HFFc6 (cell line): ENCODE data around the gene AKAP1. TPM values are rescaled to one million over a fixed set of nuclear protein-coding genes. Genes with fewer than 3 reads are reported as not detected.

Experiments
- DNase-seq: peaks from one replicate; pipeline ENCODE4 v3.0.0-alpha.2; 2018
- H3K27ac Mint-ChIP-seq: 2 replicates; pipeline ENCODE4 v1.8.0; 2020; ENCODE audit warnings: mild to moderate bottlenecking, mixed read lengths
- H3K27me3 Mint-ChIP-seq: 2 replicates; pipeline ENCODE4 v1.8.0; 2021; ENCODE audit warnings: mild to moderate bottlenecking, moderate library complexity, mixed read lengths; ENCODE audit not compliant: insufficient read depth
- H3K36me3 Mint-ChIP-seq: 2 replicates; pipeline ENCODE4 v1.8.0; 2021; ENCODE audit warnings: low read depth, mixed read lengths
- H3K4me1 Mint-ChIP-seq: 2 replicates; pipeline ENCODE4 v1.8.0; 2020; ENCODE audit warnings: low read depth, mixed read lengths
- H3K4me3 Mint-ChIP-seq: 2 replicates; pipeline ENCODE4 v1.8.0; 2020; ENCODE audit warnings: mild to moderate bottlenecking, moderate library complexity, mixed read lengths
- H3K9me3 Mint-ChIP-seq: 2 replicates; pipeline ENCODE4 v1.8.0; 2020; ENCODE audit warnings: mild to moderate bottlenecking, mixed read lengths
- total RNA-seq, 6 experiments: library from RNA; stranded (reverse); fragmentation: NEBNext Ultra II Directional; extraction: Animal tissue kit (Norgen Biotek cat#: 25700); gene quantifications; 2 replicates in 1 of 6; 3 replicates in 5 of 6; pipeline ENCODE4 v1.2.3, GENCODE V29; 2021
- TF ChIP-seq, protein P1 (sequence below): fragments of 200-600 bp; sonication (generic); IDR thresholded peaks from 2 replicates; pipeline ENCODE4 v1.5.0; 2021; ENCODE audit warnings: antibody characterized with exemption, mild to moderate bottlenecking

The AKAP1 gene
- total RNA-seq, 6 experiments from 2014 or later: 9.7 to 12.6 (median 10.7) TPM

DNA sequence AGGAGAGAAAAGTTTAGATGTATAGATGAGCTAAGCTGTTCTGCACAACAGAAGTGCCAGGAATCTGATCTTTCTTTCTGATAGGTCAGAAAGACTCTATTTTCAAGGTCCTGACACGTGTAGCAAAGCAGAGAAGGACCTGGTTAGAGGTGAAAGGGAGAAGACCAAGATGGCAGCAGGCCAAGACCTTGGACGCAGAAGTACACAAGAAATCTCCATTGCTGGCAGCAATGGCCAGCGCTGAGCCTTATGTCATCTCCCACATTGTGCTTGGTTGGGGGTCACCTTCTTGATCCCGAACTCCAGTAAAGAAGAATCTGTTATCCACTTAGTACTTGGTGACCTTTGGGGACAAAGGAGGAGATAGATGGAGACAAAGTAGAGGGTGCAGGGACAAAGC lies 41.8 kb upstream of the AKAP1 start:
- no peaks in the 10 kb centered on the region for H3K36me3 Mint-ChIP-seq
- H3K9me3 Mint-ChIP-seq: no peaks in the 10 kb centered on the region
- H3K4me1 Mint-ChIP-seq: peaks cover 6% of the 10 kb centered on the region; the same call in 1 of the 2 replicates
- TF ChIP-seq, protein P1, sequence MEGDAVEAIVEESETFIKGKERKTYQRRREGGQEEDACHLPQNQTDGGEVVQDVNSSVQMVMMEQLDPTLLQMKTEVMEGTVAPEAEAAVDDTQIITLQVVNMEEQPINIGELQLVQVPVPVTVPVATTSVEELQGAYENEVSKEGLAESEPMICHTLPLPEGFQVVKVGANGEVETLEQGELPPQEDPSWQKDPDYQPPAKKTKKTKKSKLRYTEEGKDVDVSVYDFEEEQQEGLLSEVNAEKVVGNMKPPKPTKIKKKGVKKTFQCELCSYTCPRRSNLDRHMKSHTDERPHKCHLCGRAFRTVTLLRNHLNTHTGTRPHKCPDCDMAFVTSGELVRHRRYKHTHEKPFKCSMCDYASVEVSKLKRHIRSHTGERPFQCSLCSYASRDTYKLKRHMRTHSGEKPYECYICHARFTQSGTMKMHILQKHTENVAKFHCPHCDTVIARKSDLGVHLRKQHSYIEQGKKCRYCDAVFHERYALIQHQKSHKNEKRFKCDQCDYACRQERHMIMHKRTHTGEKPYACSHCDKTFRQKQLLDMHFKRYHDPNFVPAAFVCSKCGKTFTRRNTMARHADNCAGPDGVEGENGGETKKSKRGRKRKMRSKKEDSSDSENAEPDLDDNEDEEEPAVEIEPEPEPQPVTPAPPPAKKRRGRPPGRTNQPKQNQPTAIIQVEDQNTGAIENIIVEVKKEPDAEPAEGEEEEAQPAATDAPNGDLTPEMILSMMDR: no peak
- no peak overlapping the region for H3K27ac Mint-ChIP-seq
- peaks cover 46% of the 10 kb centered on the region for H3K27me3 Mint-ChIP-seq
- H3K4me3 Mint-ChIP-seq: no peak overlapping the region
- no peak for DNase-seq

DNA sequence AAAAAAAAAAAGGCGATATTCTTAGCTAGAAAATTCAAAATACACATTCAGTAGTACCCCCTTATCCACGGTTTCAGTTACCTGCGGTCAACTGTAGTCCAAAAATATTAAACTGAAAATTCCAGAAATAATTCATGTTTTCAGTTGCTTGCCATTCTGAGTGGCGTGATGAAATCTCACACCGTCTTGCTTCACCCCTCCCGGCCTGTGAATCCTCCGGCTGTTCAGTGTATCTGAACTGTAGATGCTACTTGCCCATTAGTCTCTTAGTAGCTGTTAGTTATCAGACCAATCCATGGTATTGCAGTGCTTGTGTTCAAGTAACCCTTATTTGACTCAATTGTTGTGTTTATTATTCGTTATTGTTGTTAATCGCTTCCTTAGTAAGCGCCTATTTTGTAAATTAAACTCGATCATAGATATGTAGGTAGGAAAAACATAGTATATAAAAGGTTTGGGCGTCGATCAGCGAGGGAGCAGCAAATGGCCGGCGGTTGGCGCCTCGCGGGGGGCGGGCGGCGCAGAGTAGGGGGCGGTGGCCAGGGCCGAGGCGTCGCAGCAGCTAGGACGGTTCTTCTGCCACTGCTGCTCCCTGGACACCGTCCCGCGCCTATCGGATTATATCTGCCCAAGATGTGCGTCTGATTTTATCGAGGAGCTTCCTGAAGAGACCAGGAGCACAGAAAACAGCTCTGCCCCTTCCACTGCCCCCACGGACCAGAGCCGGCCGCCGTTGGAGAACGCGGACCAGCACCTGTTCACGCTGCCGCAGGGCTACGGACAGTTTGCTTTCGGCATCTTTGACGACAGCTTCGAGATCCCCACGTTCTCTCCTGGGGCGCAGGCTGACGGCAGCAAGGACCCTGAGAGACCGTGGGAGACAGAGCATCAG lies 39.8 kb upstream of the AKAP1 start:
- peaks cover 49% of the 10 kb centered on the region for H3K27me3 Mint-ChIP-seq
- H3K36me3 Mint-ChIP-seq: no peaks in the 10 kb centered on the region
- no peak for DNase-seq
- no peak overlapping the region for H3K4me3 Mint-ChIP-seq
- TF ChIP-seq, protein P1: no peak
- H3K27ac Mint-ChIP-seq: no peak overlapping the region
- H3K4me1 Mint-ChIP-seq: peaks cover 6% of the 10 kb centered on the region; the same call in 1 of the 2 replicates
- H3K9me3 Mint-ChIP-seq: no peaks in the 10 kb centered on the region

DNA sequence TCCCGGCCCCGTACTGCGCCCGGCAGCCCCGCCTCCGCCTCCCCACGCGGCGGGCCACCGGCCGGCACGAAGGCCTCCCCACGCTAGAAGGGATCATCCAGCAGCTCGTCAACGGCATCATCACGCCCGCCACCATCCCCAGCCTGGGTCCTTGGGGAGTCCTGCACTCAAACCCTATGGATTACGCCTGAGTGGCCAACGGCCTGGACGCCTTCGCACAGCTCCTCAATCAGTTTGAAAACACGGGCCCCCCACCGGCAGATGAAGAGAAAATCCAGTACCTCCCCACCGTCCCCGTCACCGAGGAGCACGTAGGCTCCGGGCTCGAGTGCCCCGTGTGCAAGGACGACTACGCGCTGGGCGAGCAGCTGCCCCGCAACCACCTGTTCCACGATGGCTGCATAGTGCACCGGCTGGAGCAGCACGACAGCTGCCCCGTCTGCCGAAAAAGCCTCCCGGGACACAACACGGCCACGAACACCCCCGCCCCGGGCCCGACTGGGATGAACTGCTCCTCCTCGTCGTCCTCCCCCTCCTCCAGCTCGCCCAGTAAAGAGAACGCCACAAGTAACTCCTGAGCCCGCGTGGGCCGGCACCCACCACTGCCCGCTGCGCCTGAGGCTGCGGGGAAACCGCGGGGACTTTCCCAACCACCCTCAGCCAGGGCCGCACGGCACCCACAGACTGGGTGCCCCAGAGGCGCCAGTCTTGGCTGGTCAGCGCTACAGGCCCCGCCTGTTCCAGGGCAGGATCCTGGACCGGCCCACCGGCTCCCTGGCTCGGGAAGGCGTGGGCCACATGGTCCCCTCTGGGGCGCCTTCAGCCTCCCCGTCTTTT lies 39.0 kb upstream of the AKAP1 start:
- H3K4me1 Mint-ChIP-seq: peaks cover 6% of the 10 kb centered on the region; the same call in 1 of the 2 replicates

DNA sequence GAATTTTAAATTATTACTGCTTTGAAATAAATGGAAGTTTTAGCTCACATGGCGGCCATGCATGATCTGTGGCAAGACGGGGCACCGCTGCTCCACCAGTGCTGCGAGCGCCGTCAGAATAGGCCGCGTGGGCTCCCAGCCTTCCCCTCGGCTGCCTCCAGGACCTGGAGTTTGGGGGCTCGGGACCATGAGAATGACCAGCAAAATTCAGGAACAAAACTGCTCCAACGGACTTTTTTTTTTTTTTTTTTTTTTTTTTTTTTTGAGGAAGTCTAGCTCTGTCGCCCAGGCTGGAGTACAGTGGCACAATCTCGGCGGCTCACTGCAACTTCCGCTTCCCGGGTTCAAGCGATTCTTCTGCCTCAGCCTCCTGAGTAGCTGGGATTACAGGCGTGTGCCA lies 38.3 kb upstream of the AKAP1 start:
- DNase-seq: no peak
- TF ChIP-seq, protein P1: no peak
- peaks cover 48% of the 10 kb centered on the region for H3K27me3 Mint-ChIP-seq
- H3K36me3 Mint-ChIP-seq: no peaks in the 10 kb centered on the region
- no peaks in the 10 kb centered on the region for H3K9me3 Mint-ChIP-seq
- H3K4me3 Mint-ChIP-seq: no peak overlapping the region
- no peak overlapping the region for H3K27ac Mint-ChIP-seq
- peaks cover 6% of the 10 kb centered on the region; the same call in 1 of the 2 replicates for H3K4me1 Mint-ChIP-seq

More for the DNA sequence above, 39.0 kb upstream of the AKAP1 start:
- H3K27ac Mint-ChIP-seq: no peak overlapping the region
- H3K9me3 Mint-ChIP-seq: no peaks in the 10 kb centered on the region
- TF ChIP-seq, protein P1: no peak
- H3K4me3 Mint-ChIP-seq: peak overlapping the region; percentile 37
- H3K27me3 Mint-ChIP-seq: peaks cover 50% of the 10 kb centered on the region
- no peaks in the 10 kb centered on the region for H3K36me3 Mint-ChIP-seq
- DNase-seq: no peak

DNA sequence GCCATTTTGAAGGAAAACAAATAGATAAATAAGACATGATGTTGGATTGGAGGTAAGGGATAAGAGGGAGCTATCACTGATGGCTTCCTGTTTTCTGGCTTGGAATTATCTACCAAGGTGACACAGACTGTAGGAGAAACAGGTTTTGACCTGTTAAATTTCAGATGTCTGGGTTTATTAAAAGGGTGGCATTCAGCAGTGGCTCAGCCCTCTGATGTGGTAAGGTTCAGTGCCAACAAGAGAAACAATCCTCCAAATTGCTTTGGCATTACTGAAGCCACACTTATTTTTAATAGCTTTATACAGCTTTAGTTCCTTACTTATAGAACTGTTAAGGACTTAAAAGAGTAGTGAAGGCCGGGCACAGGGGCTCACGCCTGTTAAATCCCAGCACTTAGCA lies 37.0 kb upstream of the AKAP1 start:
- TF ChIP-seq, protein P1: no peak
- peaks cover 6% of the 10 kb centered on the region; the same call in 1 of the 2 replicates for H3K4me1 Mint-ChIP-seq
- DNase-seq: no peak
- H3K9me3 Mint-ChIP-seq: no peaks in the 10 kb centered on the region
- peaks cover 47% of the 10 kb centered on the region for H3K27me3 Mint-ChIP-seq
- no peak overlapping the region for H3K4me3 Mint-ChIP-seq
- H3K27ac Mint-ChIP-seq: no peak overlapping the region
- H3K36me3 Mint-ChIP-seq: no peaks in the 10 kb centered on the region
